Tibial nerve (tissue), 4 donors: ENCODE data around the gene CCDC188. TPM values are rescaled to one million over a fixed set of nuclear protein-coding genes. Genes with fewer than 3 reads are reported as not detected.

Experiments used
- DNase-seq, 2 donors: peaks; one replicate each; pipeline ENCODE4 v3.0.0-alpha.2; 2019; ENCODE audit warnings: low spot score in 2 of 2
- H3K27ac ChIP-seq, 4 donors: fragments of 200-600 bp; sonication (generic) in 3 of 4; one replicate each; pipeline ENCODE4 v1.5.1; 2017 to 2019; ENCODE audit warnings: mild to moderate bottlenecking in 1 of 4
- H3K27me3 ChIP-seq, 2 donors: fragments of 200-600 bp; sonication (generic) in 1 of 2; one replicate each; pipeline versions ENCODE4 v1.5.1 to v1.6.0; 2017 to 2019
- H3K36me3 ChIP-seq, 3 donors: fragments of 200-600 bp; sonication (generic); one replicate each; pipeline ENCODE4 v1.5.1; 2018 to 2019
- H3K4me1 ChIP-seq, 4 donors: fragments of 200-600 bp; sonication (generic) in 3 of 4; one replicate each; pipeline ENCODE4 v1.5.1; 2017 to 2019
- H3K4me3 ChIP-seq, 4 donors: fragments of 200-600 bp; sonication (generic) in 3 of 4; one replicate each; pipeline ENCODE4 v1.5.1; 2017 to 2019; ENCODE audit warnings: mild to moderate bottlenecking in 1 of 4, moderate library complexity in 1 of 4
- H3K9me3 ChIP-seq, 4 donors: fragments of 200-600 bp; sonication (generic) in 3 of 4; one replicate each; pipeline ENCODE4 v1.5.1; 2017 to 2019
- EP300 ChIP-seq, 2 donors: sonication (generic); formaldehyde crosslinking; IDR thresholded peaks; one replicate each; pipeline ENCODE4 v1.6.1; 2017; ENCODE audit warnings: antibody characterized with exemption in 2 of 2, mild to moderate bottlenecking in 1 of 2
- POLR2A ChIP-seq, 2 donors: fragments of 450-650 bp; IDR thresholded peaks; one replicate each; pipeline ENCODE4 v1.6.1; 2017; ENCODE audit warnings: antibody characterized with exemption in 2 of 2, mild to moderate bottlenecking in 2 of 2, moderate library complexity in 2 of 2
- WGBS, 2 donors: methylation state at CpG; one replicate each; pipeline ENCODE4 v1.1.5; 2018; 5-methylcytosine and 5-hydroxymethylcytosine counted together
- total RNA-seq, 4 donors: library from RNA; depleted of rRNA; stranded (reverse); fragments of >200 nt; gene quantifications; one replicate each; pipeline ENCODE4 v1.1.0, GENCODE V29; 2016
- TF ChIP-seq, protein P1 (sequence below), 5 experiments: fragments of 200-600 bp in 3 of 5; fragments of 450-650 bp in 2 of 5; sonication (generic) in 3 of 5; IDR thresholded peaks; one replicate each; pipeline ENCODE4 v1.5.1; 2016 to 2019; ENCODE audit warnings: antibody characterized with exemption in 5 of 5, mild to moderate bottlenecking in 3 of 5, moderate library complexity in 2 of 5

CCDC188 gene
- total RNA-seq, 4 donors from 2014 or later = 1.5 to 12.4 (median 6.6) TPM

DNA sequence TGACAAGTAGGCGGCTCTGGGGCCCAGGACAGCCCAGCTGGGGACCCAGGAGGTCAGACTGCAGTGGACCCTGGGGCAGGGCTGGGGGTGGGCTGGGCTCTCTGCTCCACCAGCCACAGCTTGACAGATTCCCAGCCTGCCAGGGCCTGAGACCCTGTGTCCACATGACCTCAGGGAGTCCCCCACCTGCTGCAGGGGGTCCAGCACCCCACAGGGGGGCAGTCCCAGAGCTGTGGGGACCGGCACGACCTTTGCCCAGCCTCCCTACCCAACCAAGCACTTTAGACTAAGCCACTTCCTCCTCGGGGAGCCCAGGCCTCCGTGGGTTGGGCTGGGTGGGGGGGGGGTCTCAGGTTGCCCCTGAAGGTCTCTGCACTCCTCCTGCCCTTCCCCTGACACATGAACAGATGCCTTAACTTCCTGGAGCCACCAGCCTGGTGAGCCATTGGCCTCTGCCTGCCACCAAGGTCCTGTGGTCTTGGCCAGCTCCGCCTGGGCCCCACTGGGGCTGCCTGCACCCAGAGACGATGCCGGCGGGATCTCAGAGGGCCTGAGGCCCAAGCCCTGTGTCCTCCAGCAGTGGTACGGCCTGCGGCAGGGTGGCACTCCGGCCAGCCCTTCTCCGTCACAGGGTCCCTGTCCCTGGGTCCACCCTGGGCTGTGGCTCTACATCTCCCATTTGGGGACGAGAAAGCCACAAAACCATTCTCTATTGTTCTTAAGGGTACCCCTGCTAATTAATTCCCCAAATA lies 3.4 kb downstream of the CCDC188 start:
- Histone ChIP-seq H3K36me3 (peaks cover 0 to 58% (median 0%) of the 10 kb centered on the region in 3 donors), H3K4me1 (peaks cover 0 to 8% (median 0%) of the 10 kb centered on the region in 4 donors), H3K4me3 (no peak overlapping the region), H3K9me3 (no peaks in the 10 kb centered on the region), H3K27me3 (no peaks in the 10 kb centered on the region), H3K27ac (peak overlapping the region in 3 of 4 donors; percentile 34 to 94 (median 82))
- 61 to 71% methylated on average over 9 to 14 of the region's 14 CpGs for WGBS, 2 donors
- DNase-seq = no peak
- TF ChIP-seq, protein P1, sequence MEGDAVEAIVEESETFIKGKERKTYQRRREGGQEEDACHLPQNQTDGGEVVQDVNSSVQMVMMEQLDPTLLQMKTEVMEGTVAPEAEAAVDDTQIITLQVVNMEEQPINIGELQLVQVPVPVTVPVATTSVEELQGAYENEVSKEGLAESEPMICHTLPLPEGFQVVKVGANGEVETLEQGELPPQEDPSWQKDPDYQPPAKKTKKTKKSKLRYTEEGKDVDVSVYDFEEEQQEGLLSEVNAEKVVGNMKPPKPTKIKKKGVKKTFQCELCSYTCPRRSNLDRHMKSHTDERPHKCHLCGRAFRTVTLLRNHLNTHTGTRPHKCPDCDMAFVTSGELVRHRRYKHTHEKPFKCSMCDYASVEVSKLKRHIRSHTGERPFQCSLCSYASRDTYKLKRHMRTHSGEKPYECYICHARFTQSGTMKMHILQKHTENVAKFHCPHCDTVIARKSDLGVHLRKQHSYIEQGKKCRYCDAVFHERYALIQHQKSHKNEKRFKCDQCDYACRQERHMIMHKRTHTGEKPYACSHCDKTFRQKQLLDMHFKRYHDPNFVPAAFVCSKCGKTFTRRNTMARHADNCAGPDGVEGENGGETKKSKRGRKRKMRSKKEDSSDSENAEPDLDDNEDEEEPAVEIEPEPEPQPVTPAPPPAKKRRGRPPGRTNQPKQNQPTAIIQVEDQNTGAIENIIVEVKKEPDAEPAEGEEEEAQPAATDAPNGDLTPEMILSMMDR (IDR thresholded peaks at IDR 0.05) = no peak
- no peak for TF ChIP-seq POLR2A (IDR thresholded peaks at IDR 0.05)
- no peak for TF ChIP-seq EP300 (IDR thresholded peaks at IDR 0.05)

DNA sequence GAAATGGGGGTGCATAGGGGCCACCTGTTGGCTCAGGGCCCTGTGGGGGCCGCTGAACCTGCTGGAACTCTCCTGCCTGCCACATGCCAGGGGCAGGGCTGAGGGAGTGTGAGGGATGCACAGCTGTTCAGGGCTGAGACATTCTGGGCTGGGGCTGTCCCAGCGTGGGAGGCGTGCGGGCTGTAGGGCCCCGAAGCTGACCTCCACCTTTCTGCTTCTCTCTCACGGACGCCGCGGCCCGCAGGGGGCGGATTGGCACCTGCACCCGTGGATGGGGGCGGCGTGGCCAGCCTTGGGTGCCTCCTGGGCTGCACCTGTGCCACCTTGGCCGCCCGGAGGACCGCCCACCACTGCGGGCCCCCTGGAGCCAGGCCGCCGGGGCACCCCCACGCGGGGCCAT lies 4.1 kb downstream of the CCDC188 start:
- Histone ChIP-seq H3K4me1 (peaks cover 0 to 8% (median 0%) of the 10 kb centered on the region in 4 donors), H3K27me3 (no peaks in the 10 kb centered on the region), H3K9me3 (no peaks in the 10 kb centered on the region), H3K4me3 (no peak overlapping the region), H3K36me3 (peaks cover 0 to 65% (median 0%) of the 10 kb centered on the region in 3 donors), H3K27ac (peak overlapping the region in 3 of 4 donors; percentile 34 to 94 (median 82))
- WGBS, 2 donors = 64 to 72% methylated on average over 12 to 18 of the region's 22 CpGs
- DNase-seq = no peak
- TF ChIP-seq EP300 (IDR thresholded peaks at IDR 0.05) (no peak), POLR2A (IDR thresholded peaks at IDR 0.05) (no peak)
- TF ChIP-seq, protein P1 (IDR thresholded peaks at IDR 0.05) = no peak

- Histone ChIP-seq H3K27me3 (no peaks in the 10 kb centered on the region), H3K9me3 (no peaks in the 10 kb centered on the region), H3K4me3 (no peak overlapping the region), H3K27ac (peak overlapping the region in 3 of 4 donors; percentile 40 to 94 (median 82)), H3K4me1 (peaks cover 0 to 8% (median 0%) of the 10 kb centered on the region in 4 donors), H3K36me3 (peaks cover 0 to 74% (median 0%) of the 10 kb centered on the region in 3 donors)
- no peak for DNase-seq
- 87 to 89% methylated on average over 15 to 21 of the region's 21 CpGs for WGBS, 2 donors
- TF ChIP-seq EP300 (IDR thresholded peaks at IDR 0.05) (no peak), POLR2A (IDR thresholded peaks at IDR 0.05) (no peak)
- TF ChIP-seq, protein P1 (IDR thresholded peaks at IDR 0.05) = no peak
Observed at GRCh38 chr22:20145832-20146223, 5.0 kb downstream of the CCDC188 start.

DNA sequence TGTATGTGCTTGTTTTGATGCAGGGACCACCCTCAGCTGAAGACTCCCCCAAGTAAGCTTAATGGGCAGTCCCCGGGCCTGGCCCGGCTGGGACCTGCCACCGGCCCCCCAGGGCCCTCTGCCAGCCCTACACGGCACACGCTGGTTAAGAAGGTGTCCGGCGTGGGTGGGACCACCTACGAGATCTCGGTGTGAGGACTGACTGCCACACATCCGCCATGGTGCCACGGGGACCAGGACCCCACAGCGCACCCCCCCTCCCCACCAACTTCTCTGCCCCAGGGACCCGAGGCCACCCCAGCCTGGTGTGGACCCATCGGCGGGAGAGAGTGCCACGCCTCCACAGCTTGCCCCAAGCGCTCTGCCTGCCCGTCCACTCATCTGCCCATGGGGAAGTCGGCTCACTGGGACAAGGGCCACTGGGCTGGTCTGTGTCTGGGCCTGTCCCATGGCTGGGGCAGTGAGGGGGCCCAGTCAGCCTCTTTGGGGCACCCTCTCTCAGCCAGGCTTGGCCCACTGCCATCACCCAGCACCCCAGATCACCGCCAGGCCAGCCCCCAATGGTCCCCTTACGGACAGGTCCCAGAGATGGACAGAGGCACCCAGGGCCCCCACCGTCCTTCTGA lies 5.5 kb downstream of the CCDC188 start:
- no peaks in the 10 kb centered on the region for H3K9me3 ChIP-seq
- no peak overlapping the region for H3K4me3 ChIP-seq
- H3K36me3 ChIP-seq = peaks cover 0 to 79% (median 0%) of the 10 kb centered on the region in 3 donors
- peaks cover 0 to 13% (median 0%) of the 10 kb centered on the region in 4 donors for H3K4me1 ChIP-seq
- H3K27me3 ChIP-seq = no peaks in the 10 kb centered on the region
- TF ChIP-seq EP300 (IDR thresholded peaks at IDR 0.05) (no peak), POLR2A (IDR thresholded peaks at IDR 0.05) (no peak)
- TF ChIP-seq, protein P1 (IDR thresholded peaks at IDR 0.05) = no peak
- no peak for DNase-seq
- H3K27ac ChIP-seq = peak overlapping the region; percentile 11 to 94 (median 61)
- WGBS, 2 donors = 88 to 89% methylated on average over 17 to 22 of the region's 22 CpGs
